ENCODE measurements around the gene MYDGF.
A peak's percentile ranks its signal among the peaks of the same experiment; 100 is the strongest.

The MYDGF gene

DNA sequence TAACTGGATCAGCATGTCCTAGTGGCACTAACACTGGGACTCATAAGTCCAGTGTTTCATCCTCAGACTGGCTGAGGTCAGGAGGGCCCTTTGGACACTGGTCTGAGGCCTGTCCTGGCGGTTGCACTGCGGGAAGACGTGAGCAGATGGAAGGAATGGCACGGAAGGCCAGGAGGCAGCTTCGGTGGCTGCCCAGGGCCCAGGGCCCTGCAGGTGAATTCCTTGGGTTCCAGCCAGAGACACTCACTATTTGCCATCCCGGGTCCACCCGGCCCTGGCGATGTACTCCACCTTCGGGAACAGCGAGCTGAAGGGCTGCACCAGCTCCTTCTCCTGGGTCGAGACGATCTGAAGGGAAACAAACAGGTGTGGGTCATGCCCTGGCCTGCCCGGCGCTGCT is 27.2 kb upstream of the MYDGF start:
- TF ChIP-seq ZFX (IDR thresholded peaks at IDR 0.05), result no peak
- TF ChIP-seq, protein P1, sequence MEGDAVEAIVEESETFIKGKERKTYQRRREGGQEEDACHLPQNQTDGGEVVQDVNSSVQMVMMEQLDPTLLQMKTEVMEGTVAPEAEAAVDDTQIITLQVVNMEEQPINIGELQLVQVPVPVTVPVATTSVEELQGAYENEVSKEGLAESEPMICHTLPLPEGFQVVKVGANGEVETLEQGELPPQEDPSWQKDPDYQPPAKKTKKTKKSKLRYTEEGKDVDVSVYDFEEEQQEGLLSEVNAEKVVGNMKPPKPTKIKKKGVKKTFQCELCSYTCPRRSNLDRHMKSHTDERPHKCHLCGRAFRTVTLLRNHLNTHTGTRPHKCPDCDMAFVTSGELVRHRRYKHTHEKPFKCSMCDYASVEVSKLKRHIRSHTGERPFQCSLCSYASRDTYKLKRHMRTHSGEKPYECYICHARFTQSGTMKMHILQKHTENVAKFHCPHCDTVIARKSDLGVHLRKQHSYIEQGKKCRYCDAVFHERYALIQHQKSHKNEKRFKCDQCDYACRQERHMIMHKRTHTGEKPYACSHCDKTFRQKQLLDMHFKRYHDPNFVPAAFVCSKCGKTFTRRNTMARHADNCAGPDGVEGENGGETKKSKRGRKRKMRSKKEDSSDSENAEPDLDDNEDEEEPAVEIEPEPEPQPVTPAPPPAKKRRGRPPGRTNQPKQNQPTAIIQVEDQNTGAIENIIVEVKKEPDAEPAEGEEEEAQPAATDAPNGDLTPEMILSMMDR (conservative IDR thresholded peaks at IDR 0.05), result no peak
- no peak overlapping the region for H3K27ac ChIP-seq

DNA sequence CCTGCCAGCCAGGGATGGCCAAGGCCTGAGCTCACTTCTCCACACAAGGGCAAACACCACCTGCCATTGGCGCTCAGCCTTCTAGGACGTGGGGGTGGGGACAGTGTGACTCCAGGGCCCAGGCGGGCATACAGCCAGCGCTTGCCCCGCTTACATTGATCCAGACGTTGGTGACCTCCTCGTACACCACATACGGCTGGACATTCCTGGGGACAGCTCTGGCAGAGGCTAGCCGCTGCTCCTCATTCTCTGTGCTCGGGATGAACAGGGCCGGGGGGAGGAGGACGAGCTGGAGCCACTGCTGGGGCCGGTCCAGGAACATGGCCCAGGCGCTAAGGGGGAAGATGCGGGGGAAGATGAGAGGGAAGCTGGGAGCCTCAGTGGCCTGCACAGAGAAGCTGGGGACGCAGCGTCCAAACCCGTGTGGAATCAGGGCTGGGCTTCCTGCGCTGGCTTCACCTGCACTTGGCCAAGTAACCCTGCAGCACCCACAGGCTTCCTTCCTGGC is 25.1 kb upstream of the MYDGF start:
- peak overlapping the region; percentile 86 for H3K27ac ChIP-seq
- TF ChIP-seq, protein P1 (conservative IDR thresholded peaks at IDR 0.05), result no peak
- no peak for TF ChIP-seq ZFX (IDR thresholded peaks at IDR 0.05)

DNA sequence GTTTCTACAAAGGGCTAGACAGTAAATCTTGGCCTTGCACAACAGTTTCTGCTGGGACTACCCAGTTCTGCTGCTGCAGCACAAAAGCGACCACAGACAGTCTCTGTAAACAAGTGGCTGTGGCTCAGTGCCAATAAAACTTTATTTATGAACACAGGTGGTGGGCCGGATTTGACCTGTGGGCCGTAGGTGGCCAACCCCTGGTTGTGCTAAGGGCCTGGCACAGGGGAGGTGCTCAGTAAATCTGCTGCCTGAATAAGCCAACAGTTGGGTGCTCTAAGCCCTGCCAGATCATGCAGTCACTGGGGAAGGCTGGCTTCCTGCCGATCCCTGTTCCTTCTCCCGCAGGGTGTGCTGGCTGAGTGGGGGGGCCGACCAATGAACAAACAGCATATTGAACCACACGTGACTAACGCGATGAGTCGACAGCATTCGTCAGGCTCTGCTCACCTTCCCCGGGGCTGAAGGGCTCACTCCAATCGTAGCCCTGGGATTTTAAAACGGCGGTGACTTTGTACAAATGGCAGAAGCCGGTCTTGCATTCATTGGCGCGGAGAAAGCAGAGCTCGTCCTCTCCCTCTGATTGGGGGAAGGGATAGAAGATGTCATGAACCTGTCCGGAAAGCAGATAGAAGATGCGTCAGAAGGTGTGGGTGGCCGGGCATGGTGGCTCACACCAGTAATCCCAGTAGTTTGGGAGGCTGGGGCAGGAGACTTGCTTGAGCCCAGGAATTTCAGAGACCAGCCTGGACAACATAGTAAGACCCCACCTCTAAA is 24.3 kb upstream of the MYDGF start:
- peak overlapping the region; percentile 86 for H3K27ac ChIP-seq
- no peak for TF ChIP-seq ZFX (IDR thresholded peaks at IDR 0.05)
- TF ChIP-seq, protein P1 (conservative IDR thresholded peaks at IDR 0.05), result no peak

DNA sequence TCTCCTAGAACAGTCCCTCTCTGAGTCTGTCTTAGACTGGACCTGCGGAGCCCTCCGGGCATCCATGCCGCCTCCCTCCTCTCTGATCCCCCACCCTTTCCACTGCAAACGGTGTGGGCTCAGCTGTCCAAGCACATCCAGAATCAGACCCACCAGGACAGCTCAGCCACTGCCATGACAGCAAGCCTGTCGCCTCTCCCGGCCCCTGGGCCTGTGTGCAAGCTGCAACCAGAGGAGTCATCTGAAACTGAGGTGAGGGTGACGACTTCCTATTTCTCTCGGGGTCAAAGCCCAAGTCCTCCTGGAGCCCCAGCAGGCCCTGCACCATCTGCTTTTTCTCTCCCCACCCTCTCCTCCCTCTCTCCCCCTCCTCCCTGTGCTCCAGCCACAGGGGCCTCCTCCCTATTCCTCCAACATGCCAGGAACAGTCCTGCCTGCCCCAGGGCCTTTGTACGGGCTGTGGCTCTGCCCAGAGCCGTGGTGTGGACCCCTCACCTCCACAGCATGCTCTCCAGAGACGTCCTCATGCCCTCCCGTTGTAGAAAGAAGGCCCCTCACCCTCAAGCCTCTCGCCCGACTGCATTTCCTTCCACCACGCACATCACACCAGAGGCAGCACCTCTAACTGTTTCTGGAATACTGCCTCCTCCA is 23.5 kb upstream of the MYDGF start:
- peak overlapping the region; percentile 86 for H3K27ac ChIP-seq
- no peak for TF ChIP-seq ZFX (IDR thresholded peaks at IDR 0.05)
- TF ChIP-seq, protein P1 (conservative IDR thresholded peaks at IDR 0.05), result no peak

DNA sequence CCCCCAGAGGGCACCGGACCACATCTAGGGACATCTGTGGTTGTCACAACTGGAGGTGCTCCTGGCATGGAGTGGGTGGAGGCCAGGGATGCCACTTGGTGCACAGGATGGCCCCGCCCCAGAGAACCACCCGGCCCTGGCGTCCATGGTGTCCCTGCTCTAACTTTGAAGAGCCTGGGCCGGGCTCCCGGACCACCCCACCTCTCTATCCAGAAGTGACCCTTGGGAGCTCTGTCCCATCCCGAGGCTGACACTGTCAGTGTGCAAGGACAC is 22.9 kb upstream of the MYDGF start:
- TF ChIP-seq, protein P1 (conservative IDR thresholded peaks at IDR 0.05), result no peak
- no peak for TF ChIP-seq ZFX (IDR thresholded peaks at IDR 0.05)
- peak overlapping the region; percentile 86 for H3K27ac ChIP-seq

DNA sequence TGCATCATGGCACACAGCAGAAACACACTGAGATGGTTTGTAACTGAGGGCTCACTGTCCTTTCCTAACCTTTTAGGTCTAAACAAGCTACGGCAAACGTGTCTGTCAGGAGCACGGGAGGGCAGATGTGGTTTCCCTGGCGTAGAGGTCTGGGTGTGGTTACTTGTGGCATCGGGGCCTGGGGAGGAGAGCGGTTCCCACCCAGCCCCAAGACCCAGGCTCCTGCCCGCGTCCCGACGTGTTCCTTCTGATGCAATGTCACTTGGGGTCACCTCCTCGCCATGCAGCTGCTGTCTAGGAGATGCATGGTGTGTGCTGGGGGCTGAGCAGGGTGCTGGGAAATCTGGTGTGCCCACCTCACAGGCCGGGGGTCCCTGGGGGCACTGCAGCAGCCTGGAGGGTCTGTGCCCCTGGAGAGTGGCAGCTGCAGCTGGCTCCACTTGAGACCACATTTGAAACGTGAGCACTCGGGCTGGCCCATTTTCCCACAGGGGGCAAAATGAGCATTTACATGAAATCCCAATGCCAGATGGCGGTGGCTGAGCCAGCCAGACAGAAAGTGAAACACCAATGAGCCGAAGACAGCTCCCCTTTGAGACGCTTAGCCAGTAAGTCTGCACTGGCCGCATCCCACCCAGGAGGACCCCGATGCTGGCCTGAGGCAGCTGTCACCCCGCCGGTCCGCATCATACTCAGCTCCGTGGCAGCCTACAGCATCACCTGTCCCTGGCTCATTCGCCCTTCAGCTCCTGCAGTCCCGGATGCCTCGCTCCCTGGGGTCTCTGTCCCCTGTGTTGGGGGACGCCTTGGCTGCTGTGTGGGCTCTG is 22.3 kb upstream of the MYDGF start:
- TF ChIP-seq ZFX (IDR thresholded peaks at IDR 0.05), result no peak
- TF ChIP-seq, protein P1 (conservative IDR thresholded peaks at IDR 0.05), result no peak
- H3K27ac ChIP-seq, result peak overlapping the region; percentile 86; the same call in 1 of the 2 replicates

Measured in C4-2B (cell line).